K562 (cell line): ENCODE results near the gene HFE. TPM values are rescaled to one million over a fixed set of nuclear protein-coding genes. Genes with fewer than 3 reads are reported as not detected.

Experiments
- BRF1 ChIP-seq: IDR thresholded peaks from 3 replicates; pipeline ENCODE4 v1.6.1; 2011; ENCODE audit warnings: borderline replicate concordance, mild to moderate bottlenecking; ENCODE audit not compliant: insufficient read length; ENCODE audit errors: extremely low read depth
- CBX8 ChIP-seq: fragments of 200-600 bp; sonication (generic); IDR thresholded peaks from 2 replicates; pipeline ENCODE4 v1.6.1; 2012; ENCODE audit warnings: borderline replicate concordance, mixed run types, low read depth, mild to moderate bottlenecking, moderate library complexity, mixed read lengths, low read length, control low read depth, inconsistent platforms; ENCODE audit not compliant: poor library complexity, severe bottlenecking; ENCODE audit errors: extremely low read depth
- CEBPB ChIP-seq: fragments of 450-650 bp; IDR thresholded peaks from 2 replicates; pipeline ENCODE4 v1.6.1; 2016; ENCODE audit warnings: missing genetic modification characterization, missing compliant biosample characterization
- CHD2 ChIP-seq: IDR thresholded peaks from 2 replicates; pipeline ENCODE4 v1.6.1; 2011; ENCODE audit warnings: low read depth, low read length
- ELF1 ChIP-seq: fragments of 200-800 bp; sonication (Bioruptor generic); IDR thresholded peaks from 2 replicates; pipeline ENCODE4 v1.6.1; 2016; ENCODE audit warnings: missing genetic modification characterization, missing compliant biosample characterization
- FOXP1 ChIP-seq: sonication (generic); formaldehyde crosslinking; IDR thresholded peaks from 2 replicates; pipeline ENCODE4 v1.8.0; 2022; ENCODE audit warnings: mild to moderate bottlenecking, missing genetic modification reagents
- GTF2E2 ChIP-seq: fragments of 200-800 bp; sonication (Bioruptor generic); IDR thresholded peaks from 2 replicates; pipeline ENCODE4 v1.6.1; 2016; ENCODE audit warnings: missing genetic modification characterization, missing compliant biosample characterization
- HNRNPL ChIP-seq: fragments of 200-400 bp; formaldehyde crosslinking; IDR thresholded peaks from 2 replicates; pipeline ENCODE4 v1.6.1; 2017; ENCODE audit warnings: low read depth, mild to moderate bottlenecking, low read length
- MNT ChIP-seq, 2 experiments: fragments of 450-650 bp; conservative IDR thresholded peaks; 2 replicates each; pipeline ENCODE4 v1.6.1; 2017; ENCODE audit warnings: mild to moderate bottlenecking in 2 of 2, moderate library complexity in 2 of 2
- MTA1 ChIP-seq: fragments of 450-650 bp; IDR thresholded peaks from 2 replicates; pipeline ENCODE4 v1.6.1; 2017; ENCODE audit warnings: borderline replicate concordance
- MTF1 ChIP-seq: fragments of 250-450 bp; sonication (Bioruptor Pico); IDR thresholded peaks from 2 replicates; pipeline ENCODE4 v1.9.0; 2021; ENCODE audit warnings: moderate library complexity, mild to moderate bottlenecking, inconsistent platforms, borderline replicate concordance
- POLR2AphosphoS2 ChIP-seq: IDR thresholded peaks from 2 replicates; pipeline ENCODE4 v1.6.1; 2012; ENCODE audit warnings: low read length, improper control_type of control experiment
- SMARCA5 ChIP-seq: fragments of 450-650 bp; IDR thresholded peaks from 2 replicates; pipeline ENCODE4 v1.6.1; 2016
- SMARCB1 ChIP-seq: IDR thresholded peaks from 2 replicates; pipeline ENCODE4 v1.6.1; 2011; ENCODE audit warnings: improper control_type of control experiment, low read depth; ENCODE audit not compliant: insufficient read length
- SMARCE1 ChIP-seq: fragments of 450-650 bp; IDR thresholded peaks from 2 replicates; pipeline ENCODE4 v1.7.1; 2016; ENCODE audit warnings: mild to moderate bottlenecking
- SNAPC5 ChIP-seq: fragments of 250-450 bp; sonication (Bioruptor Pico); IDR thresholded peaks from 2 replicates; pipeline ENCODE4 v1.8.0; 2021; ENCODE audit warnings: moderate library complexity, mild to moderate bottlenecking, inconsistent platforms
- TCF7L2 ChIP-seq: fragments of 150-350 bp; IDR thresholded peaks from 2 replicates; pipeline ENCODE4 v1.6.1; 2016; ENCODE audit warnings: low read depth, mild to moderate bottlenecking, low read length, moderate library complexity
- ZFP1 ChIP-seq: fragments of 450-650 bp; formaldehyde crosslinking; IDR thresholded peaks from 2 replicates; pipeline ENCODE4 v1.4.0; 2020; ENCODE audit warnings: mild to moderate bottlenecking, mixed read lengths
- ZNF133 ChIP-seq: fragments of 250-450 bp; sonication (Bioruptor Pico); IDR thresholded peaks from 2 replicates; pipeline ENCODE4 v1.4.0; 2020; ENCODE audit warnings: mild to moderate bottlenecking
- ZNF277 ChIP-seq: fragments of 250-450 bp; sonication (Bioruptor Pico); IDR thresholded peaks from 2 replicates; pipeline ENCODE4 v1.8.0; 2022; ENCODE audit warnings: inconsistent platforms, mild to moderate bottlenecking, moderate library complexity, borderline replicate concordance
- ZNF551 ChIP-seq: fragments of 250-450 bp; sonication (Bioruptor Pico); IDR thresholded peaks from 2 replicates; pipeline ENCODE4 v1.5.0; 2021; ENCODE audit warnings: mild to moderate bottlenecking, moderate library complexity
- polyA plus RNA-seq, 8 experiments: library from polyadenylated mRNA; depleted of rRNA in 4 of 8; stranded (reverse) in 5 of 8; unstranded in 3 of 8; fragments of >200 nt; fragmentation: Nextera tagmentation in 2 of 8; fragmentation: Illumina TruSeq in 1 of 8; extraction: Ambion mirVana in 2 of 8; extraction: Trizol in 1 of 8; gene quantifications; 2 replicates each; pipeline versions ENCODE4 v1.2.1 to v1.2.3, GENCODE V29; 2011 to 2014; ENCODE audit warnings: inconsistent platforms in 1 of 8, missing spikeins in 1 of 8
- total RNA-seq, 7 experiments: library from RNA; depleted of rRNA in 6 of 7; stranded (reverse); fragments of >200 nt in 6 of 7; fragmentation: Illumina TruSeq in 2 of 7; extraction: Trizol in 2 of 7; gene quantifications; 2 replicates each; pipeline versions ENCODE4 v1.2.1 to v1.2.3, GENCODE V29; 2011 to 2021; ENCODE audit warnings: low replicate concordance in 1 of 7
- TF ChIP-seq, protein P1 (sequence below): sonication (generic); formaldehyde crosslinking; IDR thresholded peaks from 2 replicates; pipeline ENCODE4 v1.8.1; 2022; ENCODE audit warnings: missing genetic modification reagents
- TF ChIP-seq, protein P2 (sequence below): fragments of 250-450 bp; sonication (Bioruptor Pico); IDR thresholded peaks from 2 replicates; pipeline ENCODE4 v1.4.0; 2020

The HFE gene
- total and polyA plus RNA-seq, 9 of the 15 experiments (the other 6 are each of a cell fraction or from before 2014, with no cell fraction given): 0.14 to 1.2 (median 0.76) TPM

GRCh38 chr6:26055719-26056582, 31.3 kb upstream of the HFE start (continued):
- TF ChIP-seq CEBPB (tag): no peak
- no peak; the same call in 1 of the 2 replicates for TF ChIP-seq ELF1 (tag)
- TF ChIP-seq, protein P1, sequence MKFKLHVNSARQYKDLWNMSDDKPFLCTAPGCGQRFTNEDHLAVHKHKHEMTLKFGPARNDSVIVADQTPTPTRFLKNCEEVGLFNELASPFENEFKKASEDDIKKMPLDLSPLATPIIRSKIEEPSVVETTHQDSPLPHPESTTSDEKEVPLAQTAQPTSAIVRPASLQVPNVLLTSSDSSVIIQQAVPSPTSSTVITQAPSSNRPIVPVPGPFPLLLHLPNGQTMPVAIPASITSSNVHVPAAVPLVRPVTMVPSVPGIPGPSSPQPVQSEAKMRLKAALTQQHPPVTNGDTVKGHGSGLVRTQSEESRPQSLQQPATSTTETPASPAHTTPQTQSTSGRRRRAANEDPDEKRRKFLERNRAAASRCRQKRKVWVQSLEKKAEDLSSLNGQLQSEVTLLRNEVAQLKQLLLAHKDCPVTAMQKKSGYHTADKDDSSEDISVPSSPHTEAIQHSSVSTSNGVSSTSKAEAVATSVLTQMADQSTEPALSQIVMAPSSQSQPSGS (CRISPR knock-in tag): no peak
- TF ChIP-seq CHD2: peak; percentile 49; the same call in 1 of the 2 replicates
- peak; percentile 100 for TF ChIP-seq GTF2E2
- no peak; the same call in 1 of the 2 replicates for TF ChIP-seq MTA1
- TF ChIP-seq SMARCE1: no peak
- TF ChIP-seq HNRNPL: peak; percentile 85
- TF ChIP-seq SMARCB1: no peak
- peak in 1 of 2 experiments; percentile 36; a peak in 1 of 4 replicates for TF ChIP-seq MNT (conservative IDR thresholded peaks at IDR 0.05)
- TF ChIP-seq BRF1: no peak
- no peak for TF ChIP-seq ZNF133
- no peak for TF ChIP-seq CBX8
- no peak for TF ChIP-seq ZFP1 (CRISPR knock-in tag)
- TF ChIP-seq, protein P2, sequence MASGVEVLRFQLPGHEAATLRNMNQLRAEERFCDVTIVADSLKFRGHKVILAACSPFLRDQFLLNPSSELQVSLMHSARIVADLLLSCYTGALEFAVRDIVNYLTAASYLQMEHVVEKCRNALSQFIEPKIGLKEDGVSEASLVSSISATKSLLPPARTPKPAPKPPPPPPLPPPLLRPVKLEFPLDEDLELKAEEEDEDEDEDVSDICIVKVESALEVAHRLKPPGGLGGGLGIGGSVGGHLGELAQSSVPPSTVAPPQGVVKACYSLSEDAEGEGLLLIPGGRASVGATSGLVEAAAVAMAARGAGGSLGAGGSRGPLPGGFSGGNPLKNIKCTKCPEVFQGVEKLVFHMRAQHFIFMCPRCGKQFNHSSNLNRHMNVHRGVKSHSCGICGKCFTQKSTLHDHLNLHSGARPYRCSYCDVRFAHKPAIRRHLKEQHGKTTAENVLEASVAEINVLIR (CRISPR knock-in tag): 0 out of 2 replicates have a peak, but pooled peaks have one; percentile 11
- TF ChIP-seq MTF1 (CRISPR knock-in tag): no peak
- TF ChIP-seq FOXP1 (CRISPR knock-in tag): peak; percentile 89
- no peak for TF ChIP-seq ZNF277
- TF ChIP-seq TCF7L2: 0 out of 2 replicates have a peak, but pooled peaks have one; percentile 9
- TF ChIP-seq ZNF551 (CRISPR knock-in tag): 0 out of 2 replicates have a peak, but pooled peaks have one; percentile 7
- peak; percentile 95 for TF ChIP-seq POLR2AphosphoS2
- no peak for TF ChIP-seq SNAPC5 (CRISPR knock-in tag)
- no peak for TF ChIP-seq SMARCA5
